ENCODE measurements around the gene MYZAP.

GRCh38 chr15:57580428-57580827, 11.3 kb upstream of the MYZAP start:
- TF ChIP-seq CTCF (IDR thresholded peaks at IDR 0.05) = no peak
- no peak for TF ChIP-seq POLR2A (IDR thresholded peaks at IDR 0.05)

Data from heart left ventricle (tissue), 13 donors.